ENCODE data around the gene LLGL1. TPM values are rescaled to one million over a fixed set of nuclear protein-coding genes. Genes with fewer than 3 reads are reported as not detected.

The LLGL1 gene
- total and polyA plus RNA-seq, 2 donors (not counting 3 experiments of a cell fraction or from before 2014, with no cell fraction given): 34.9 to 47.1 TPM

DNA sequence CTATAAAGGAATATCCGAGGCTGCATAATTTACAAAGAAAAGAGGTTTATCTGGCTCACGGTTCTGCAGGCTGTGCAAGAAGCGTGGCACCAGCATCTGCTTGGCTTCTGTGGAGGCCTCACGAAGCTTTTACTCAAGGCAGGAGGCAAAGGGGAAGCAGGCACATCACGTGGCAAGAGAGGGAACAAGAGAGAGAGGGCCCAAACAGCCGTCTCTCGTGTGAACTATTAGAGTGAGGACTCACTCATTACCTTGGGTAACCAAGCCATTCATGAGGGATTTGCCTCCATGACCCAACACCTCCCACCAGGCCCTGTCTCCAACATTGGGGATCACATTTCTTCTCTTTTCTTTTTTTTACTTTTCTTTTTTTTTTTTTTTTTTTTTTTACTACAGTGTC is 49.3 kb upstream of the LLGL1 start:
- no peak overlapping the region for H3K4me2 ChIP-seq (ENCODE audit: insufficient read depth, low read length)
- no peaks in the 10 kb centered on the region for H3K9me1 ChIP-seq (replicated peaks; ENCODE audit: control insufficient read depth, extremely low read depth, insufficient read depth, low read length)
- H3K27me3 ChIP-seq (ENCODE audit: control insufficient read depth in 2 of 2, insufficient read depth in 2 of 2, low read length in 2 of 2): no peaks in the 10 kb centered on the region
- H3K4me3 ChIP-seq (replicated peaks in 1 of 3; ENCODE audit: insufficient read depth in 1 of 3, low read depth in 1 of 3, low read length in 3 of 3): no peak overlapping the region
- H3K4me1 ChIP-seq (ENCODE audit: control insufficient read depth, extremely low read depth, insufficient read depth, low read length): no peaks in the 10 kb centered on the region
- no peaks in the 10 kb centered on the region for H3K36me3 ChIP-seq (ENCODE audit: control insufficient read depth in 2 of 2, extremely low read depth in 1 of 2, insufficient read depth in 2 of 2, low read length in 2 of 2)
- H3K9me3 ChIP-seq (replicated peaks; ENCODE audit: control insufficient read depth, insufficient read depth, low read length): no peaks in the 10 kb centered on the region
- dilution Hi-C loops (cut with MboI; ENCODE audit: extremely low pct_ligation_motif_present, low sequenced_read_pairs): no loop called here
- ChIA-PET CTCF (interaction anchor here (1.5 kb wide), 1 partner anchor 34 kb away, joined by 4 read pairs; no protein-coding TSS in a partner anchor), POLR2A (interaction anchor here (0.6 kb wide), 1 partner anchor 38 kb away, joined by 8 read pairs; no protein-coding TSS in a partner anchor)
- no TSS peak for BruUV-seq (replicated peaks)
- intact Hi-C loops (cut with micrococcal nuclease): no loop called here
- FAIRE-seq (no peak), DNase-seq (ENCODE audit: low read depth, low spot score) (no peak)
- no peaks in the 10 kb centered on the region for H4K20me1 ChIP-seq (replicated peaks; ENCODE audit: control insufficient read depth, extremely low read depth, insufficient read depth, low read length)
- no peak overlapping the region for H3K27ac ChIP-seq (ENCODE audit: insufficient read depth, low read depth, low read length)
- H3K9ac ChIP-seq (replicated peaks; ENCODE audit: extremely low read depth, insufficient read depth, low read length): no peak overlapping the region
- no peaks in the 10 kb centered on the region for H3K79me2 ChIP-seq (ENCODE audit: control insufficient read depth, insufficient read depth, low read length)
- no peak overlapping the region for H2AFZ ChIP-seq (ENCODE audit: low read depth, low read length)
- no peak for TF ChIP-seq MYC (IDR thresholded peaks at IDR 0.05; ENCODE audit: low read depth, low read length)

- FAIRE-seq: no peak
Observed at GRCh38 chr17:18177133-18177532, 48.3 kb upstream of the LLGL1 start.

More at GRCh38 chr17:18177133-18177532, 48.3 kb upstream of the LLGL1 start:
- Histone ChIP-seq H3K4me3 (replicated peaks in 1 of 3; ENCODE audit: insufficient read depth in 1 of 3, low read depth in 1 of 3, low read length in 3 of 3) (no peak overlapping the region), H3K9ac (replicated peaks; ENCODE audit: extremely low read depth, insufficient read depth, low read length) (no peak overlapping the region), H3K4me2 (ENCODE audit: insufficient read depth, low read length) (no peak overlapping the region), H4K20me1 (replicated peaks; ENCODE audit: control insufficient read depth, extremely low read depth, insufficient read depth, low read length) (no peaks in the 10 kb centered on the region), H3K36me3 (ENCODE audit: control insufficient read depth in 2 of 2, extremely low read depth in 1 of 2, insufficient read depth in 2 of 2, low read length in 2 of 2) (no peaks in the 10 kb centered on the region), H3K4me1 (ENCODE audit: control insufficient read depth, extremely low read depth, insufficient read depth, low read length) (peaks cover 1% of the 10 kb centered on the region), H3K9me3 (replicated peaks; ENCODE audit: control insufficient read depth, insufficient read depth, low read length) (no peaks in the 10 kb centered on the region), H3K27ac (ENCODE audit: insufficient read depth, low read depth, low read length) (no peak overlapping the region), H3K79me2 (ENCODE audit: control insufficient read depth, insufficient read depth, low read length) (no peaks in the 10 kb centered on the region), H3K9me1 (replicated peaks; ENCODE audit: control insufficient read depth, extremely low read depth, insufficient read depth, low read length) (no peaks in the 10 kb centered on the region), H3K27me3 (ENCODE audit: control insufficient read depth in 2 of 2, insufficient read depth in 2 of 2, low read length in 2 of 2) (no peaks in the 10 kb centered on the region), H2AFZ (ENCODE audit: low read depth, low read length) (no peak overlapping the region)
- dilution Hi-C loops (cut with MboI; ENCODE audit: extremely low pct_ligation_motif_present, low sequenced_read_pairs): no loop called here
- ChIA-PET POLR2A (no interaction called here), CTCF (no interaction called here)
- intact Hi-C loops (cut with micrococcal nuclease): no loop called here
- no TSS peak for BruUV-seq (replicated peaks)
- no peak for DNase-seq (ENCODE audit: low read depth, low spot score)
- TF ChIP-seq JUN (IDR thresholded peaks at IDR 0.05; ENCODE audit: borderline replicate concordance, insufficient read depth, insufficient read length, low read depth): no peak
- no peak for TF ChIP-seq EZH2 (IDR thresholded peaks at IDR 0.05; ENCODE audit: borderline replicate concordance, low read depth, low read length, severe bottlenecking)
- TF ChIP-seq GATA2 (IDR thresholded peaks at IDR 0.05; ENCODE audit: insufficient read depth, insufficient read length, low read depth, low read length): no peak
- TF ChIP-seq MYC (IDR thresholded peaks at IDR 0.05; ENCODE audit: low read depth, low read length): no peak
- TF ChIP-seq FOS (IDR thresholded peaks at IDR 0.05; ENCODE audit: borderline replicate concordance, insufficient read depth, low read length): no peak
- no peak for TF ChIP-seq POLR2AphosphoS5 (IDR thresholded peaks at IDR 0.05; ENCODE audit: insufficient read depth, low read depth, low read length)
- TF ChIP-seq MAX (IDR thresholded peaks at IDR 0.05; ENCODE audit: insufficient read depth, insufficient read length): no peak
- TF ChIP-seq, protein P1, sequence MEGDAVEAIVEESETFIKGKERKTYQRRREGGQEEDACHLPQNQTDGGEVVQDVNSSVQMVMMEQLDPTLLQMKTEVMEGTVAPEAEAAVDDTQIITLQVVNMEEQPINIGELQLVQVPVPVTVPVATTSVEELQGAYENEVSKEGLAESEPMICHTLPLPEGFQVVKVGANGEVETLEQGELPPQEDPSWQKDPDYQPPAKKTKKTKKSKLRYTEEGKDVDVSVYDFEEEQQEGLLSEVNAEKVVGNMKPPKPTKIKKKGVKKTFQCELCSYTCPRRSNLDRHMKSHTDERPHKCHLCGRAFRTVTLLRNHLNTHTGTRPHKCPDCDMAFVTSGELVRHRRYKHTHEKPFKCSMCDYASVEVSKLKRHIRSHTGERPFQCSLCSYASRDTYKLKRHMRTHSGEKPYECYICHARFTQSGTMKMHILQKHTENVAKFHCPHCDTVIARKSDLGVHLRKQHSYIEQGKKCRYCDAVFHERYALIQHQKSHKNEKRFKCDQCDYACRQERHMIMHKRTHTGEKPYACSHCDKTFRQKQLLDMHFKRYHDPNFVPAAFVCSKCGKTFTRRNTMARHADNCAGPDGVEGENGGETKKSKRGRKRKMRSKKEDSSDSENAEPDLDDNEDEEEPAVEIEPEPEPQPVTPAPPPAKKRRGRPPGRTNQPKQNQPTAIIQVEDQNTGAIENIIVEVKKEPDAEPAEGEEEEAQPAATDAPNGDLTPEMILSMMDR (IDR thresholded peaks at IDR 0.05; ENCODE audit: extremely low read depth in 1 of 2, insufficient read depth in 1 of 2, low read depth in 1 of 2, low read length in 2 of 2): no peak
- TF ChIP-seq POLR2A (IDR thresholded peaks at IDR 0.05; ENCODE audit: low read depth, low read length): no peak
